ENCODE measurements around the gene PLA2G4D.
"Not testable (repeated sequence)": the region's sequence is repeated elsewhere in the genome, so short reads cannot be mapped to it uniquely, and the experiment has no call there.

Gene PLA2G4D

DNA sequence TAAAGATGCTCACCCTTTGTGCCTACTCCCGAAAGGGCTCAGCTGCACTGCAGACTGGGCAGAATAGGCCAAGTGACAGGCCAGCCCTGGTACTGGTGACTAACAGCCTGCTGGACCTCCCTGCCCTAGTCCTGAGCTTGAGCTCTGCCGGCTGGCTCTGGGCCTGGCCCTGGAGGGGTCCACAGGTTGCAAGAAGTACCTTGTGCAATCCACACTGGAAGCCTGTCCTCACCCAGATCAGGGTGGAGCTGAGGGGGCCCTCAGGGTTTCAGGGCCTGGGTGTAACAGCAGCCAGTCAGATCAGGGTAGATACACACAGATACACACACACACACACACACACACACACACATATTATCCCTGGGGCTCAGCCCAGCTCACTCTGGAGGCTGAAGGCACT is 27.3 kb upstream of the PLA2G4D start:
- no peak for DNase-seq

DNA sequence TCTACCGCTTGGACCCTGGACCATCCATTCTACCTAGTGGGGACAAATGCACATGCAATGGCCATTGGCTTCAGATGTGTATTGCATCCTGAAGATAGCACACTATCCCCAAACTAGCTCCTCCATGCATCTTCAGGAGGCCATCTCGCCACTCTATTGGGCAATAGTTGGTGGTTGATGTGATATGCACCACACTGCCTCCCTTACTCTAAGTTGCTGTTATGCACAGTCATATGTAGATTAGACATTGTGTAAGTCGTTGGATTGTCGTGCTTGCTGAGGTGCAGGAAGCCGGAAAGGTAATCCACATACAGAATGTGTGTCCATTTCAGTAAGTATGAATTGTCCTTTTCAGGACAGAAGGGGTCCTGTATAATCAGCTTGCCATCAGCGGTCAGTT is 26.7 kb upstream of the PLA2G4D start:
- DNase-seq: no peak

DNA sequence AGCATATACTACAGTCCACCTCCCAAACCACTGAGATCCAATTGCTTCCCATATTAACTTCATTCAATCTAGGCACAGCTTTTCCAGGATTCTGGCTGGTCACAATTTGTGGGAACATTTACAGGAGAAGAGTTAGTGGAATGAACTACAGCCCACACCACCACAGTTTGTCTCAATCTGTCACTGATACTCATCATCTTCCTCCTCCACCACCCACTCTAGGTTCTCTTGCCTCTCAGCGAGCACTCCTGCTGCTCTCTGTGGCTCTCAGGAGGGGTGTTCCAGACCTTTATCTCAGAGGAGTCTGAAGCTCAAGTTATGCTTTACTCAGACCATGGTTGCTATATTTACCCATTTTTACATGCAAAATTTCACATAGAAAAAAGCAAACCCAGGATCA is 25.9 kb upstream of the PLA2G4D start:
- DNase-seq: no peak

DNA sequence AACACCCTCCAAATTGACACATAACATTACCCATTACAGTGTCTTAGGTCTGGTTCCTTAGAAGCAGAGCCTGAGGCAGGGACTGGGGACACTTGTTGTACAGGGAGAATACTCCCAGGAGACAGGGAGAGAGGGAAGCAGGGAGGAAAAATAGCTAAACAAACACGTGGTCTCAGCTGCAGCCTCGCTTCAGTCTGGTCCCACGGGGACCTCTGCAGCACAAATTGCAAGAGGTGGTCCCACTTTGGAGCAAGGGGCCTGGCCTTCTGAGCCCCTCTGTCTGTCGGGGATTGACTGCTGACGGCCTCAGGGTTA is 25.0 kb upstream of the PLA2G4D start:
- DNase-seq: no peak

DNA sequence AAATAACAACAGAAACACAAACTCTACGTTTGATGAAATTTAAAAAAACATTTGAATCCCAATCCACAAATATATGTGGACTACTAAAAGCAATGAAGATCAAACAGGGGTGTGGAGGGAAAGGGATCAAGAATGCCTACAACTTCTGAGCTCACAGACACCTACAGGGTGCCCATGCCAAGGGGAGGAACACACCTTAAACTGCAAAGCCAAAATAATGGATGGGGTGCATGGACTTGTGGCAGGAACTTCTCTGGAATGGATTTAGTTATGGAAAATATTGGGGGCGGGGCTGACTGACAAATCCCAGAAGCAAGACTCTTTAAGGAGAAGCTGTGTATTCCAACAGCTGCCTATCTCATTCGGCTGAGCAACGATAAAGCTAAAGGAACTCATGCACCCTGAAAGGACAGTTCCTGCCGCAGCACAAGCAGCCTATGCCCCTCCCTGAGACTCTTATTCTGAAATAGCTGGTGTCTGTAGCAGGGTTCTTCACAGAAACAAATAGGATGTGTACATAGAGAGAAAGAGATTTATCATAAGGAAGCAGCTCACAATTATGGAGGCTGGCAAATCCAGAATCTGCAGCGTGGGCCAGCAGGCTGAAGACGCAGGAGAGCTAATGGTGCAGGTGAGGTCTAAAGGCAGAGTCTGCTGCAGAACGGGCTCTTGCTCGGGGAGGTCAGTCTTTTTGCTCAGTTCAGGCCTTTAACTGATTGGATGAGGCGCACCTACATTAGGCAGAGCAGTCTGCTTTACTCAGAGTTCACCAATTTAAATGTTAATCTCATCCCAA is 24.5 kb upstream of the PLA2G4D start:
- DNase-seq: no peak

DNA sequence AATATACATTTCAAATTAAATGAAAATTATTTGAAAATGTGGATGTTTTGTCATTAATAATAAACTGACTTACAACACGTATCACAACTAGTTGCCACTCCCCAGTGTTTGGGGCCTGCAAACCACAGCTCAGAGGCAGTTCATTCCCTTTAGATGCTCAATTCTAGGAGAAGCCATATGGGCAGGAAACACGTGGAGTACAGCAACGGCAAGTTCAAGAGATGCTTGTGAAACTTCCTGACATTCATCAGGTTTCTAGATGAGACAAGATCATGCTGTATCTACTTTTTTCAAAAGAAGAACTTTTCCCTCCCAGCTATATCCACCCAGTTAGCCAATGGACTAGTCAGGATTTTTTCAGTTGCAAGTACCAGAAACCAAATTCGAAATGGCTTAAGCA is 17.6 kb upstream of the PLA2G4D start:
- DNase-seq: peak; percentile 28 to 51 (median 42)

GRCh38 chr15:42110367-42110766 is 16.0 kb upstream of the PLA2G4D start:
- no peak for DNase-seq

DNA sequence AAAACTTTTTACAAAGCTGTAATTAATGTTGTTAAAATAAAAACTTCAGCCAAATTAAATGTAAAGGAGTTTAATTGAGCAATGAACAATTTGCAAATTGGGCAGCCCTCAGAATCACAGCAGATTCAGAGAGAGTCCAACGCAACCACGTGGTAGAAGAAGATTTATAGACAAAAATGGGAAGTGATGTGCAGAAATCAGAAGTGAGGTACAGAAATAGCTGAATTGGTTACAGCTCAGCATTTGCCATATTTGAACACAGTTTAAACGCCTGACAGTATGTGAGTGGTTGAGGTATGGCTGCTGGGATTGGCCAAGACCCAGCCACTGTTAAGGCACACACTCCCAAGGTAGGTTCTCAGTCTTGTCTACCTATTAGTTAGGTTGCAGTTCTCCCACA is 14.4 kb upstream of the PLA2G4D start:
- DNase-seq: peak; percentile 35 to 59 (median 57)

- no peak for DNase-seq
Observed at GRCh38 chr15:42108189-42108588, 13.8 kb upstream of the PLA2G4D start.

- no peak for DNase-seq
Observed at GRCh38 chr15:42107473-42107872, 13.1 kb upstream of the PLA2G4D start.

- DNase-seq: peak; percentile 27 to 53 (median 40)
Observed at GRCh38 chr15:42106288-42106687, 11.9 kb upstream of the PLA2G4D start.

GRCh38 chr15:42104095-42104891 is 9.9 kb upstream of the PLA2G4D start:
- no peak for DNase-seq

- DNase-seq: peak in 2 of 3 donors; percentile 42 to 56
Observed at GRCh38 chr15:42102646-42103235, 8.4 kb upstream of the PLA2G4D start.

DNA sequence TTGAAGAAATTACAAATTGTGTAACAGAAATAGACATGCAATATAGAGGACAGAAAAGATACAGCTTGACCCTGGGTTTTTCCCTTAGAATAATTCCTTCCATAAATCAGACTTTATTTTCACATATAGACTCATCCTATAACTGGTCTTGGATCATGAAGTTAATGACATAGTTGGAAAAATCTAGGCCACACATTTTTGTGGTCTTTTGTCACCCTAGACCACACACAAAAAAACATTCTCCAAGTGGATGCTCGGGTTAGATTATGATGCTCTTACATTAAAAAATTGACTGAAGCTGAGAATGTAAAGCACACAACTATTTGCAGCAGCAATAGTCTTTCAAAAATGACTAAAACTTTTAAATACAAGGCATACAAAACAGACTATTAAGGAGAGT is 7.5 kb upstream of the PLA2G4D start:
- DNase-seq: no peak

- peak; percentile 66 to 71 (median 71) for DNase-seq
Observed at GRCh38 chr15:42100021-42100800, 5.8 kb upstream of the PLA2G4D start.

DNA sequence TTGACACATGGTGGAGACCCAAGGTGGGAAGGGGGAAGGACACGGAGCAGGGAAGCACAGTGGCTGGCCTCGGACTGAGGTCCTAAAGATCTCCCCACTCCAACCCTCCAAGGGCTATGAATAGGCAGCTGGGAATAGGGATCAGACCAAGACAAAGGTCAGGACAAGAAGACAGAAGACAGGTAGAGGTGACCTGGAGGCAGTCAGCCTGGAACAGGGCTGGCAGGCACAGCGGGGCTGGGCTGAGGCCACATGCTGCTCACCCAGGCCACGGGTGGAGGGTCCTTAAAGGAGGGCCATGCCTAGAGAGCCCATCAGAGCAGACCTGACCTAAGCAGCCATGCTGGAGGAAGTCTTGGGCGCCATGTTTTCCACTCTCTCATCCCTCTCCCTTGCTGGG is 2.7 kb upstream of the PLA2G4D start:
- DNase-seq: no peak

- no peak for DNase-seq
Observed at GRCh38 chr15:42093966-42094365, 396 bp downstream of the PLA2G4D start.

- no peak for DNase-seq
Observed at GRCh38 chr15:42092398-42093318, 1.7 kb downstream of the PLA2G4D start.

DNA sequence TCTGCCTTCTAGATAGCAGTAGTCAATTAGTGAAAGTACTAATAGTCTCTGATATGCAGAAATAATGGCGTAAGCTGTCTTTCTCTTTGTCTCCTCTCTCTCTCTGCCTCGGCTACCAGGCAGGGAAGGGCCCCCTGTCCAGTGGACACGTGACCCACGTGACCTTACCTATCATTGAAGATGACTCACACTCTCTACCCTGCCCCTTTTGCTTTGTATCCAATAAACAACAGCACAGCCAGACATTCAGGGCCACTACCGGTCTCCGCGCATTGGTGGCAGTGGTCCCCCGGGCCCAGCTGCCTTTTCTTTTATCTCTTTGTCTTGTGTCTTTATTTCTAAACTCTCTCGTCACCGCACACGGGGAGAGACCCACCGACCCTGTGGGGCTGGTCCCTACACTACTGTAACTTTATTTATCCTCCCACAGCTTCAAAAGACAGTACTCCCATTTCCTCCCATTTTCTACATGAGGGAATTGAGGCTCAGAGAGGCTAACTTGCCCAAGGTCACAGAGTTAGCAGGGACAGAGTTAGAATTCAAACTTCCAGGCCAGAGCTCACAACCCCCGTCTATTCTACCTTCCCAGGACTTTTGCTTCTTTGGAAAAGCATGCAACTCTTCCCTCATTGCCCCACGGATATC is 2.5 kb downstream of the PLA2G4D start:
- DNase-seq: not testable (repeated sequence)

- no peak for DNase-seq
Observed at GRCh38 chr15:42090781-42091180, 3.6 kb downstream of the PLA2G4D start.

DNA sequence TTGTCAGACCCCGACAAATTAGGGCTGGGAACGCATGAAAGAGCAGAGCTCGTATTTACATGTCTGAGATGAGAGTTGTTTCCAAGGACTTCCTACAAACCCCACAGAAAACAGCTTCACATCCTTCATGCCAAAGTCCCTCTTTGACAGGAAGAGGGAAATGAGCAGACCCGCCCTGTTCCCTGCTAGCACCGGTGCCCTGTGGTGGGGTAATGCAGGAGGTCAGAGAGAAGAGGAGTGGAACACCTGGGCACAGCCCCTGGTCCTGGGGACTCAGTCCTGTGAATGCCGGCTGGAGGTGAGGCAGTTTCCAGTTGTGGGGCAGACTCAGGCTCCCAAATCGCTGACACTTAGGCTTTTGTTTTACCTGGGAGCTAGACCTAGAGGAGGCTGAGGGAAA is 4.0 kb downstream of the PLA2G4D start:
- no peak for DNase-seq

DNA sequence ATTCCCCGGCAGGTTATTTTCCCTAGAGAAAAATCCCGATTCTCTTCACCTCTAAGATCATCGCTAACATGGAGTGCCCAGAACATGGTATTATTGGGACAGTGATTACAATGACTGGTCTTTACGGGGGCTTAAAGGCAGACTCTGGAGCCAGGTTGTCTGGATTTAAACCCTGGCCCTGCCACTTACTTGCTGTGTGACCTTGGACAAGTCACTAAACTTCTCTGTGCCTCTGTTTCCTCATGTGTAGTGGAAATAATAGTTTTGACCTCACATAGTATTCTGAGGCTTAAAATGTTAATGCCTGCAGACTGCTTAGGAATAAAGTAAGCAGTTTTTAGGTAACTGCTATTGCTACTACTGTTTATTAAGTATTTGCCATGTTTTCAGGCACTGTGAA is 4.4 kb downstream of the PLA2G4D start:
- no peak for DNase-seq
